HG02852 (cell line): ENCODE measurements around the gene AEN.
A peak's percentile ranks its signal among the peaks of the same experiment; 100 is the strongest.
"Not testable (repeated sequence)": the region's sequence is repeated elsewhere in the genome, so short reads cannot be mapped to it uniquely, and the experiment has no call there.

ENCODE experiments used
- ATAC-seq: cut with Tn5 transposase; IDR thresholded peaks from one replicate; pipeline ENCODE4 v1.9.1; 2021; ENCODE audit warnings: mild to moderate bottlenecking, moderate library complexity; ENCODE audit not compliant: unreplicated experiment

The AEN gene

DNA sequence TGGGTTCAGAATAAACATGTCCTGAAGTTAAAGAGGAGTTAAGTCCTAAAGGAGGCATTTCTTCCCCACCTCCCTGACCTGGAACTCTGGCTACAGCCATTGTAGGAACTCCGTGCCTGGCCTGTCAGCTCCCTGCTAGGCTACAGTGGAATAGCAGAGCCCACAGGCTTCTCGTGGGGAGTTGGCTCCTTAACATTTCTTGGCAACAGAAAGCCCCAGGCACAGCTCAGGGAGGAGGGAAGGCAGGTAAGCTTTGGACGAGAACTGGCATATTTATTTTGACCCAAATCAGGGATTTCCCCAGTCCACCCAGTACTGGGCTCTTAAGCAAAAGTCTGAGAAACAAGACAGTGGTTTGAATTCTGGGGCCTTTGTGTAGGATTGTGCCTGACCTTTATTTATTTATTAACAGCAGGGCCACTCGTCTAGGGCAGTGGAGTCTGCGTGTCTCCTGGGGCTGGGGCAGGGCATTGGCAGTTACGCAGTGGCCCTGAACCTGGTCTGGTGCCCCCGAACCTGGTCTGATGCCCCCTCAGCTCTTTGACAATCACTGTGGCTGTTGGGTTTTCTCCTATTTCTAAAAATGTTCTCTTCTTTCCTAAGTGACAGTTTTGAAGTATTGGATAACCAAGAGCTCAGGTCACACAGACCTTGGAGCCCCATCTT lies 9.8 kb downstream of the AEN start:
- no peak for ATAC-seq

GRCh38 chr15:88631464-88632028 lies 10.4 kb downstream of the AEN start:
- ATAC-seq, result no peak

- ATAC-seq, result not testable (repeated sequence)
Measured at GRCh38 chr15:88632797-88633196, 11.7 kb downstream of the AEN start.

DNA sequence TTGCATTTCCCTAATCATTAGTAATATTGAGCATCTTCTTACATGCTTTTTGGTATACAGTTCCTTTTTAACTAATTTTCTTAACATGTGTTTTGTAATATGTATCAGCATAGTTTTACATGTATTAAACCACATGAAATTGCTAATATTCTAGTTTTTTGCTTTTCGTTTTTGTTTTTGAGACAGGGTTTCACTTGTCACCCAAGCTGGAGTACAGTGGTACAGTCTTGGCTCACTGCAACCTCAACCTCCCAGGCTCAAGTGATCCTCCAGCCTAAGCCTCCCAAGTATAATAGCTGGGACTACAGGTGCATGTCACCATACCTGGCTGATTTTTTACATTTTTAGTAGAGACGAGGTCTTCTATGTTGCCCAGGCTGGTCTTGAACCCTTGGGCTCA lies 13.3 kb downstream of the AEN start:
- no peak for ATAC-seq

- ATAC-seq, result peak; percentile 27
Measured at GRCh38 chr15:88635318-88635717, 14.2 kb downstream of the AEN start.

- no peak for ATAC-seq
Measured at GRCh38 chr15:88636050-88636449, 14.9 kb downstream of the AEN start.

GRCh38 chr15:88636654-88637053 lies 15.5 kb downstream of the AEN start:
- ATAC-seq, result no peak

GRCh38 chr15:88637436-88637835 lies 16.3 kb downstream of the AEN start:
- no peak for ATAC-seq

DNA sequence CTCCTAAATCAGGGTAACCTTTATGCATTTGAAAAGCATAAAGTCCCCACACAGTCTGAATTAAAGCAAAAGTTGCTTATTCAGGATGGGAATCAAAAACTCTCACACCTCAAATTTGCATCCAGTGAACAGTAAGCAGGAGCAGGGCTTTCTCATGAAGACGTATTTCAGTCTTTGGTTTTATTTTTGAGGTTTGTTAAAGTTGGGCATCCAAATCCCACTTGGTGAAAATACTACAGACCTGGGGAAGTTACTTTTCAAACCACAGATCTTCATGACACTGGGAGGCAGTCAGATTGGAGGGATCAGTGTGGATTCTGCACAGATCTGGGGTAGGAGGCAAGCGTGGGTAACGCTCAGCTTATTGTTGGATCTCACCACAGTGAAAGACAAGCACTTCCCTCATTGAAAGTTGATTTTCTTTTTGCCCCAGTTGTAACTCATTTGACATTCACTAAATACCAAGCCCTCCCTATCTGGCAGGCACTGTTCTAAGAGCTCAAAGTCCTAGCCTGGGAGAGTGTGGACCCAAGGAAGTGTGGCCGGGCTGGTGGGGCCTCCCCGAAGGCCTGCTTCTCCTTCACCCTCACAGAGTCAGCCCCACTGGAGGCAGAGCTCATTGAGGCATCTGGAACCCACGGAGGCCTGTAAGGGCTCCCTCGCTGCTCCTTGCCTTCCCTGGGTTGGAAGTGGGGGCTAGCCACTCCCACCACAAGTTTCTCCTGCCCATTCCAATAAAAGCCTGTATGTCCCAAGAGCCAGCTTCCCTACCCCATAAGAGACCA lies 16.9 kb downstream of the AEN start:
- no peak for ATAC-seq

DNA sequence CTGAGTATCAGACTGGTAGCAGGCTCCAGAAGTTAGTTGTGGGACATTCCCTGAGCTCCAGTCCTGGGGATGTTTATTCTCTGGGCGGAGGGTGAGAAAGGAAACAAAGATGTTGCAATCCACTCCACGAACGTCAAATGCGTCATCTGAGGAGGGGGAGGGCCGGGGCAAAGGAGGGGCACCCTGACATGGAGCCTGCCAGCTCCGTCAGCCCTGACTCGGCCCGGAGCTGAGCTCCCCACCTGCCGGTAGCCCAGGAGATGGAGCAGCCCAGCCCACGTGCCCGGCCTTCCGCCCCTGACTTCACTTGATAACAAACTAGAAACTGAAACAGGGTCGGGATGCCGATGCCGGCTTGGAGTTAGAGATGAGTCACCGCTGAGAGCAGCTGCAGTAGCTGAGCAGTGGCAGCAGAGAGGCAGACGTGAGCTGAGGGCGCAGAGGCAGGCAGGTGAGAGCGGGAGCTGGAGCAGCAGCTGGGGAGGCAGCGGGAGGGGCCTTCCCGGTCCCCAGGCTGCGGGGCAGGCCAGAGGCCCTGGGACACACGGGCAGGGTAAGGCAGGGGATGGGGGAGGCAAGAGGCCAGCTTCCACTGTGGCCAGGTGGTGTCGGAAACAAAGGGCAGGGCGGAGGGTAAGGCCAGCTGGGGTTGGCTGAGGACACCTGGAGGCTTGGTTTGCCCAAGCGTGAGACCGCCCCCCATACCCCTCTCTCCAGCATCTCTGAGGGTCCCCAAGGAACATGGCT lies 17.7 kb downstream of the AEN start, which contains the start of gene ISG20:
Gene ISG20, plus strand, starts transcription at position 391 of the 747 bp plus-strand sequence. Its CDS starts 351 bp downstream, at position 742.
- ATAC-seq, result peak; percentile 74

DNA sequence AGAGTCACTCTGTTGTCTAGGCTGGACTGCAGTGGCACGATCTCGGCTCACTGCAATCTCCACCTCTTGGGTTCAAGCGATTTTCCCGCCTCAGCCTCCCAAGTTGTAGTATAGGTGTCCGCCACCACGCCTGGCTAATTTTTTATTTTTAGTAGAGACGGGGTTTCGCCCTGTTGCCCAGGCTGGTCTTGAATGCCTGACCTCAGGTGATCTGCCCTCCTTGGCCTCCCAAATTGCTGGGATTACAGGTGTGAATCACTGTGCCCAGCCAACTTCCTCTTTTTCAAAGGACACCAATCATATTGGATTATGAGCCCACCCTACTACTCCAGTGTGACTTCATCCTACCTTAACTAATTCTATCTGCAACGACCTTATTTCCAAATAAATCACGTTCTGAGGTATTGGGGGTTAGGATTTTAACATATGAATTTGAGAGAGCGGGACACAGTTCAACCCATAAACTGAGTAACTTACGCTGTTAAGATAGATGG lies 20.9 kb downstream of the AEN start:
- no peak for ATAC-seq

- ATAC-seq, result not testable (repeated sequence)
Measured at GRCh38 chr15:88642514-88642913, 21.4 kb downstream of the AEN start.

- ATAC-seq, result no peak
Measured at GRCh38 chr15:88644741-88645140, 23.6 kb downstream of the AEN start.

DNA sequence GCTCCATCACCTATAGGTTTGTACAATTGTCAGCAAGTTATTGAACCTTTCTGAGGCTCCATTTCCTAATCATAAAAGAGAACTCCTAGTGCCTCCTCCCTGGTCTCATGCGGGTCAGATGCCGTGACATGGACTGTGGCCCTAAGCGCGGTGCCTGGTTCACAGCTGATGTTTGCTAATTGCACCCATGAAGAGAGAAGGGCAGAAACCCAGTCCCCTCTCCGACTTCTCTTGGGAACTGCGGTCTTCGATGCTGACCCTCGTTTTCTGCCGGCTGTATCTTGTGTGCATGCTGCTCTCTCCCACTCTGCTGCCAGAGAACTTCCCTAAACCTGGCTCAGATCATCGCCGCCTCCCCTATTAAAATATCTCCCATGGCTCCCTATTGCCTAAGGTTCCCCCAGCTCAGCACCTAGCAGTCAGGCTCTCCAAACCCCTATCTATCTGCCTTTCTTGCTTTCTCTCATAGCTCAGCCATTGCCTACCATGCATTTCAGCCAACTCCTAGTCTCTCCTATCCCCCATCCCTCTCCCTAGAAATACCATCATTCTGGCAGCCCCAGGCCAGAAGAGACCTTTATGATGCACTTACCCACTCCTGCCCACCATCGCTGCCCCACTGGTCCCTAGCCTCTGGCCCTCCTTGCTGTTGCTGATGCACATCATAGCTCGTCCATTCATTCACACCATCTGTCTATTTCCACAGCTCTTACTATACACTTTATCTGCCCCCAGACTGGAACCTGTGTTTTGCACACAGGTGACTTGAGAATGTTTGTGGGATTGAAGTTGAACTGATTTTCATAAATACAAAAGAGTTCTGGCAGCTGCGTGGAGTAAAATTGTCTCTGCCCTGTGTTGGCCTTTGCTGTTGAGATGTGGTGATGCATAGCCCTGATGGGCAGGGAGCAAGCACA lies 24.3 kb downstream of the AEN start:
- ATAC-seq, result no peak

DNA sequence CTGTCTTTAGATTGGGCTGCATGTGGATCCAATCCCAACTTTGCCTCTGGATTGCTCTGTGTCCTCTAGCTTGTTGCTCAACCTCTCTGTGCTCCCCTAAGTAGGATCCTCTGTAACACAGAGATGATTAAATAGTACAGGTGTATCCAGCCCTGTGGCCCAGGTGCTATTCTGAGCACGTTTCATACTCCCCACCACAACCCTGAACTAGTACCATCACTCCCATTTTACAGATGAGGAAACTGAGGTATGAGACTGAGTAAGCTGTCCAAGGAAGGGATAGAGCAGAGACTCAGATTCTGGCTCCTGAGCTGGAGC lies 24.9 kb downstream of the AEN start:
- ATAC-seq, result no peak

- no peak for ATAC-seq
Measured at GRCh38 chr15:88646951-88647350, 25.8 kb downstream of the AEN start.

DNA sequence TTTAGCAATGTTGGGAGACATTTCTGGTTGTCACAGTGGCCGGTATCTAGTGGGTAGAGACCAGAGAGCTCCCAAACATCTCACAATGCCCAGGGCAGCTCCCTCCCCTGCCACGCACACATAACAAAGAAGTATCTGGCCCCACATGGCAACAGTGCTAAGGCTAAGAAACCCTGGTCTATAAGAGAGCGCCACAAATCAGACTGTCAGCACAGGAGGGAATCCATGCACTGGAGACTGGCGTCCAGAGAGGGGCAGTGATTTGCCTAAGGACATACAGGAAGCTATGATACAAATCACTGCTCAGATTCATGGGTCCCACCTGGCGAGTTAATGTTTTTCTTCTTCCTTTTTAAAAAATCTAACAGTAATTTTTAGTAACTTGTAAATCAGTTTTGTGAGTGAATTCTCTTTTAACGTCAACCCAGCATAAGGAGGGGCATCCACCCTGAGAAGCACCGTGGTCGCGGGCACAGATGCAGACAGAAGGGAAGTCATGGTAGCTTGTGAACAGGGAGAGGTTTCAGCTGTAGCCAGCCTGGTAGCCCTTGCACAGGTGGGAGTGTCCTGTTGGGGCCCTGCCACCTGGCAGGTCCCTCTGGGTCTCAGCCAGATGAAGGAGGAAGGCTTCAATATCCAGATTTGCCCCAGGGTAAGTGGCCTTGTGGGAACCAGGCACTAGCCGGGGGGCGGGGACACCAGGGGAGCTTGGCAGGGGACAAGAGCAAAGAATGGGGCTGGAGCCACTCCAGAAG lies 26.4 kb downstream of the AEN start:
- ATAC-seq, result no peak

- ATAC-seq, result no peak
Measured at GRCh38 chr15:88648357-88649214, 27.4 kb downstream of the AEN start.
